ENCODE results near the gene ALCAM.

Gene ALCAM

GRCh38 chr3:105366326-105367062 is at the start of gene ALCAM:
Gene ALCAM (plus strand): TSS chr3:105366909.
- DNase-seq (ENCODE audit: low read depth): peak; percentile 70

DNA sequence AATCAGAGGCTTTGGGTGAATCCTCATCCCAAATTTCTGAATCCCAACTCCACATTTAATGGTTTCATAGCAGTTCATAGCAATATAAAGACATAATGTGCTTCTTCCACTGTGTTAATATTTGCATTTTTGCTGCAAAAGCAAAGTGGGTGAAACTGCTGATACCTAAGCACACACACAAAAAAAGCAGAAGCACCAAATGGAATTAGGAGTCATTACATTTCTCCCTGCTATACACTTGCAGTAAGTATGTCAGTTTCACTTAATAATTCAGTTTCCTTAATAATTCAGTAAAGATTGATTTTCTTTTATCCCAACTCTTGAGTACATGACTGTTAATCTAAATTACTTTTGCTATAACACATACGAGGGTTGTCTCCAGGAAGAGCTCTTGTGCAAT is 48.9 kb upstream of the ALCAM start:
- no peak for DNase-seq (ENCODE audit: low read depth)

DNA sequence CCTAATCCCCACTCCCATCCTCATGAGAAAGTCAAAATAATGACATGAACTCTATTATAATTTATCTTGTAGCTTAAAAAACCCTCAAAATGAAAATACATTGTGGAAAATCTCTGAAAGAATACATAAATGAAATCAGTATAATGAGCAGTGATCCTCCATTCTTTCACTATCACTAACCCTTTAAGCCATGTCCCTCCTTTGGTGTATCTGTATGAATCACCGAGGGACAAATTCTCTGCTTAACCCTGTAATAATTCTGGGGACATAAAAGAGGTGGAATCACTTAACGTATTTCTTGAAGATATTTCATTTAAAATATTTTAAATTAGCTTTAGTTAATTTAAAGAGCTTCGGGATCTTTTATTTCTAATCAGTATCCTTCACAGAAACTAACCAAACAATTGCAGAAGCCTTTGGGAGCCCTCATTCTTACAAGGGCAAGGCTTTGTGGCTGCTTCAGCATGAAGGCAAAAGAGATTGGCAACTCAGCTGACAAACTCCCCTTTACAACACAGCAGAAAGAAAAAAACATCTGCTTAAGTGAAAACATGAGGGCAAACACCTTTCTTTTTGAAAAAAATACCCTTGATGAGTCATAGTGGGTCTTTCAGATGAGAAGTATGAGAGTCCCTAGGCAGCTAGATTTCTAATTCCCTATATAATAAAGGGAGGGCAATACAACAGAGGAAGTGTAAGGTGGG is 44.0 kb upstream of the ALCAM start:
- no peak for DNase-seq (ENCODE audit: low read depth)

DNA sequence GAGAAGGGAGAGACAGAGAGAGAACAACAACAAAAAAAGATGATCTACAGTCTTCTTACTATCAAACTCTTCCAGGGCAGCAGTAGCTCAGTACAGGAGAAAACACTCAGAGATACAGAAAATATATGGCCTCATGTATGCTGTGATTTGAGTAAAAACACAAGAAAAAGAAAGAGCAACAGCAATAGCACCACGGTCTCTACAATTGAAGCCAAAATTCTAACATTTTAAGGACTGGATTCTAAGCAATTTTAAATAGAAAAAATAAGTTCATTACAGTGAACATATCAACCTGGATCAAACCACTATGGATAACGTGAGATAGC is 43.5 kb upstream of the ALCAM start:
- no peak for DNase-seq (ENCODE audit: low read depth)

DNA sequence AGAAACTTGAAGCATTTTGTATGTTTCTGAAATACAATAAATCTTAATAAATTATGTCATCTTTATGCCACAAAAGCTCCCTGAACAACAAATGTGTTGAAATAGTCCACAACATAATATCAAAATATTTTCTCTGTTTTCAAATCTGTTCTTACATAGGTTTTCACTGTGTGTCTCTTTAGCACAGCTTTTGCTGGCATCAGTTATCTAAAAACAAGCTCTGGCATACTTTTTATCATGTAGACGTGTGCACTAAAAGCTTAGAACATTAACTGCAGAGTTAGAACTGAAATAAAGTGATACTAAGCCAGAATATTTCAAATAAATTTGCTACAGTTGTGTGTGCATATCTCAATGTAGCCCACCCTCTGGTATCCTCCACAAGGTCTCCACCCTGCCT is 41.8 kb upstream of the ALCAM start:
- no peak for DNase-seq (ENCODE audit: low read depth)

DNA sequence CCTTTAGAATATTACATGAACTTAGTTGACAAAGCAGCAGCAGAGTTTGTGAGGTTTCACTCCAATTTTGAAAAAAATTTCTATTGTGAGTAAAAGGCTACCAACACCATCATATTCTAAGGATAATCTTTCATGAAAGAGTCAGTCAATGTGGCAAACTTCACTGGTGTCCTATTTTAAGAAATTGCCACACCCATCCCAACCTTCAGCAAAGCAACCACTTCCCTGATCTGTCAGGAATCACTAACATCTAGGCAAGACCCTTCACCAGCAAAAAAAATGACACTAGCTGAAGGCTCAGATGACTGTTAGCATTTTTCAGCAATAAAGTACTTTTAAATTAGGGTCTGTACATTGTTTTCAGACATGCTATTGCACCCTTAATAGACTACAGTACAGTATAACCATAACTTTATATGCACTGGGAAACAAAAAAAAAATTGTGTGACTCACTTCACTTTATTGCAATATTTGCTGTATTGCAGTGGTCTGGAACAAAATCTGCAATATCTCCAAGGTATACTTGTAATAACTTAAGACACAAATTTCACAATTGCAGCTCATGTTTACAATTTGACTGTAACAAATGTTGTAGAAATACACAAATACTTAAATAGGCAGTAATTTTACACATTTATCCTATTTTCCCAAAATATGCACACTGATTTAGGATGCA is 38.9 kb upstream of the ALCAM start:
- DNase-seq (ENCODE audit: low read depth): no peak

- no peak for DNase-seq (ENCODE audit: low read depth)
Observed at GRCh38 chr3:105328338-105328730, 38.4 kb upstream of the ALCAM start.

GRCh38 chr3:105332961-105333360 is 33.7 kb upstream of the ALCAM start:
- DNase-seq (ENCODE audit: low read depth): no peak

- DNase-seq (ENCODE audit: low read depth): no peak
Observed at GRCh38 chr3:105334138-105334882, 32.4 kb upstream of the ALCAM start.

GRCh38 chr3:105339946-105340345 is 26.8 kb upstream of the ALCAM start:
- DNase-seq (ENCODE audit: low read depth): no peak

GRCh38 chr3:105343991-105344390 is 22.7 kb upstream of the ALCAM start:
- no peak for DNase-seq (ENCODE audit: low read depth)

- no peak for DNase-seq (ENCODE audit: low read depth)
Observed at GRCh38 chr3:105345156-105345555, 21.6 kb upstream of the ALCAM start.

DNA sequence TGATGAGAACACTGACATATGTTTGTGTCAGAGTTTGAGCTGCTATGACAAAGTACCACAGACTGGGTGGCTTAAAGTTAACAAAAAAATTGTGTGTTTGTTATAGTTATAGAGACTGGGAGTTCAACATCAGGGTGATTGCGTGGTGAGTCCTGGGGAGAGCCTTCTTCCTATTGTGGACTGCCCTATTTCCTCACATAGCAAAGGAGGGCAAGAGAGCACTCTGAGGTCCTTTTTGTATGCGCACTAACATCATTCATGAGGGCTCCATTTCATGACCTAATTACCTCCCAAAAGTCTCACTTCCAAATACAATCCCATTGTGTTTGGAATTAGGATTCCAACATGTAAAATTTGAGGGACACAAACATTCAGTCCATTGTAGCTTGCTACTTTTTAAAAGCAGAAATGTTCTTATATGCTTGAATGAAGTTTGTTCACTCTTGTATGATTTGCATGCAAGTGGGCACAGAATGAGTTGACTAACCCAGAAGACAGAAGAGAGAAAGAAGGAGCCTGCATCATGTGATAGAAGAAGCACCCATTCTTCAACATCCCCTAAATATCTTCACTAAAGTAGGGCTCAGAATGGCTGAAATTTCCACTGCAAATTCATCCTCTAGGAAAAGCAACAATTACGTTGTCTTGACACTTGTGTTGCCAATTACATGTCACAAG is 18.9 kb upstream of the ALCAM start:
- no peak for DNase-seq (ENCODE audit: low read depth)

DNA sequence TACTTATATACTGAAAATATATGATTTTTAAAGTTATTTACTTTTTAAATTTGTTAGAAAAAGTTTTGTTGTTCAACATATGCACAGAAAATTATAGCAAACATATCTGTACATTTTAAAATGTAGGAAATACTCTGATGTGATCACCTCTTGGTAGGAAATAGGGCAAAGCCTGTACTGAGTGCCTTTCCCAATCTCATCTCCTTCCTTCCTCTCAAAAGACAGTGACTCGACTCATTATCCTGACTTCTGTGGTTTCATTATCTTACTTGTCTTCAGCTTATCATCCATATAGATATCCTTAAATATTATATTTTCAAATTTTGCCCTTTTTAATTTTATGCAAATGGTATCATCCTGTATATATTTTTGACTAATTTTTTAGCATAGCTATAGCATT is 18.4 kb upstream of the ALCAM start:
- no peak for DNase-seq (ENCODE audit: low read depth)

- no peak for DNase-seq (ENCODE audit: low read depth)
Observed at GRCh38 chr3:105349684-105350387, 16.9 kb upstream of the ALCAM start.

DNA sequence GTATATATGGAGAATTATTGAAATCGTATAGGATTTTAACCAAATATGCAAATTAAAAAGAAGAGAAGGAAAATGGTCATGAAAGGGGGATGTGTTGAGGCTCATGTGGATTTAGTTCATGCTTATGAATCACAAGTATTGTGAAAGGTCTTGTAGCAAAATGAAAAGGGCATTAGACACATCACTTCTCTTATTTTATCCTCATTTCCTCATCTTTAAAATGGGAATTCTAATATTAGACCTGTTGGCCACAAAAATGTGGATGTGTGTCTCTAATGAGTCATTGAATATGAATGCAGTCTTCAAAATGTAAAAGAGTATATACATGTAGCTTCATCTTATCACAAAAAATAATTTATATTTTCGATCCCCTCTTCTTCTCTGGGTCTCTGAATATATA is 14.9 kb upstream of the ALCAM start:
- no peak for DNase-seq (ENCODE audit: low read depth)

DNA sequence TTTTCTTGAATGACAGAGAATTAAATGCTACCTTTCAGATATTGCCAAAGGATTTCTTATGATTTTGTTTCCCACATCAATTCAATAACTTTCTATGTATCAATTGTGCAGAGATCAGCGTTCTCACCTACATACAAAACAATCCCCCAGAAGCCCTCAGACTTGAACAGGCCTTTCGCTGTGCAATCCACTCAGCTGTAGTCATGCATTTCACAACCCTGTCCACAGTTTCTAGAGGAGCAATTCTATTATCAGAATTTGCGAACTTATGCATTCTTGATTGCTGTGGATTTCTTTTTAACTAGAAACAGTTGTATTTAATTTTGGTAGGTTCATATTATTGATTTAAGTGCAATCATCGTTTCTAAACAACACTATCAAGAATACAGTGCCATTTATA is 13.7 kb upstream of the ALCAM start:
- no peak for DNase-seq (ENCODE audit: low read depth)

DNA sequence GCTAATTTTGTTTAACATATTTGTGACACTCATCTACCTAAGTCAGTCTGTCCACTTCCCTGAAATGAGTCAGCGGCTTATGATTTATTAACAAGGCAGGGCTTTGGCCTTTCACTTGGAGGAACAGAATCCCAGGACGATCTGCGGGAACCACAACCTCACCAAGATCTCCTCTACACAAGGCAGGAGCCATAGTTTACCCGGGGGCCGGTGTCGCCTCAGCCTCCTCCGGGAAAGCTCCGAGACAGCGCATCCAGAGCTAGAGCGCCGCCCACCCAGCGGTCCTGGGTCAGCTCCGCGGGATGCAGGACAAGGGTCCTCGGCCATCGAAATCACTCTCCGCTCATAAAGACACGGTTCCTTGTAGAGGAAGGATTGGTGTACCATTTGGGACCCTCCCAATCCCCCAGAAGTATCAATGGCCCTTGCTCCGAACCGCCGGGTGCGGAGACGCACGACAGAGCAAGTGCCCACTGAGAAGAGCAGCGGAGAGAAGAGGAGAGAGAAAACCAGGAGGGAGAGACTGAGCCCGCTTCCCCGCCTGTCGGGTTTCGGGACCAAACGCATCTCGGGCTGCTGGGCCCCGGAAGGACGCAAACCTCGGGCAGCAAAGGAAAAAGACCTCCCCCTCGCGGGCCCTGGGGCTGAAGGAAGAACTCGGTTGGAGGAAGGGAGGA is 13.1 kb upstream of the ALCAM start:
- no peak for DNase-seq (ENCODE audit: low read depth)

- DNase-seq (ENCODE audit: low read depth): no peak
Observed at GRCh38 chr3:105354429-105354828, 12.3 kb upstream of the ALCAM start.

DNA sequence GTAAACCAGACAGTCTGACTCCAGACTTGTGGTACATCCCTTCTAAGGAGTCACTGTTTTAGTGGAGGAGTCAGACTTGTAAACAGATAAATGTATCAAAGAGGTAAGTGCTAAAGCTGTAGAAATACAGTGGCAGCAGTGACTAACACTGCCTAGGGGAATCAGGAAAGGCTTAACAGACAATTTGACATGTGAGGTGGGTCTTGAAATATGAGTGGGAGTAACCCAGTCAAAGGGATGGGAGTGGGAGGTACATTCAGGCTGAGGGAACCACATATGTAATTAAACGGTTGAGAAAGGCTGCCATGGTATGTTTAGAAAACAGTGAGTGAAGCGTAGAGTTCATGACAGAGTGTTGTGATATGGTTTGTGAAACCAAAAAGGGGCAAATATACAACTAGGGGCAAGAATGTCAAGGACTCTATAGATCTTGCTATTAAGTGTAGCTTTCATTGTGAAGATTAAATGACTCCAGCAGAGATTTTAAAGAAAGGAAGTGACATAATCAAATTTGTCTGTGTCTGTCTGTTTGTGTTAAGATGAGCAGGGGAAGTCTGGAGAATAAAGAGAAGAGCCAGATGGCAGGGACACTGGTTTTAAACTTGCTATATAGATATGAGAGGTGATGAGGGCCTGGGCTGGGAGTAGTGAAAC is 11.2 kb upstream of the ALCAM start:
- DNase-seq (ENCODE audit: low read depth): no peak

All from T-helper 22 cell (primary cell).